C4-2B (cell line): ENCODE data around the gene ATRNL1.

Source experiments
- ZFX ChIP-seq: fragments of 450-650 bp; IDR thresholded peaks from 2 replicates; pipeline ENCODE4 v1.6.1; 2017
- TF ChIP-seq, protein P1 (sequence below): fragments of 450-650 bp; conservative IDR thresholded peaks from 2 replicates; pipeline ENCODE4 v1.5.1; 2017; ENCODE audit warnings: mild to moderate bottlenecking

DNA sequence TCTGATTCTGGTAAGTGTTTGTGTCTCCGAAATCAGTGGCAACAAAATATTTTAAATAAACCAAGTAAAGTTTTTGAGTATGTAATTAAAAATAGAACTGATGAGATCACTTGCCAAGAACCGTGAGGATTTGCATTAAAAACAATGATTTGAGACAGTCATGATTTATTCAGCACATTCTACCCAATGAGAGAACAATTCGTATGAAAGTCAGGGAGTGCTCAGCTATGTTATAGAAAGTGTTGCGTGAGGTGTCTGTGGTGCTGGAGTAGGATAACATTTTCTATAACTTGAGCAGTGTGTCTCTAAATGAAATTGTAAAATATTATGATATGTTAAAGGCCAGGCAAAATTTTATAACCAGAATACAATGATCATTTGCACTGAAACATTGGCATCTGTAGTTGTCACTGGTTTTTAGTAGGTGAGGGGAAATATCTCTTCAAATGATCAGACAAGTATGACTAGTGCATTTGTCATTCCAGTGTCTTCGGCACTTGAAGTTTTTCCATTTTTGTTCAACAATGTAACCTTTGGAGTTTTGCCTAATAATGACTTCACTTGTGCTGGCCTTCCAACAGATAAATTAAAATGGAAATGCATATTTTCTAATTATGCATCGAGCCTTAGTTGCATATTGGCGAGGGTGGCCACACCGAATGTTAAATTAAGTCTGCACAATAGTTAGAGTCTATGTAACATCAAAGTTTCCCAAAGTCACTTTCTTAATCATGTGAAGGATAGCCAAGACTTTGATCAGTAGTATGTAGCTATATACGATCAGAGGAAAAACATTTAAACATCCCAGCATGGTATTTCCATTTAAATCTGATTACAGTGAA, 844.0 kb downstream of the ATRNL1 start:
- TF ChIP-seq, protein P1, sequence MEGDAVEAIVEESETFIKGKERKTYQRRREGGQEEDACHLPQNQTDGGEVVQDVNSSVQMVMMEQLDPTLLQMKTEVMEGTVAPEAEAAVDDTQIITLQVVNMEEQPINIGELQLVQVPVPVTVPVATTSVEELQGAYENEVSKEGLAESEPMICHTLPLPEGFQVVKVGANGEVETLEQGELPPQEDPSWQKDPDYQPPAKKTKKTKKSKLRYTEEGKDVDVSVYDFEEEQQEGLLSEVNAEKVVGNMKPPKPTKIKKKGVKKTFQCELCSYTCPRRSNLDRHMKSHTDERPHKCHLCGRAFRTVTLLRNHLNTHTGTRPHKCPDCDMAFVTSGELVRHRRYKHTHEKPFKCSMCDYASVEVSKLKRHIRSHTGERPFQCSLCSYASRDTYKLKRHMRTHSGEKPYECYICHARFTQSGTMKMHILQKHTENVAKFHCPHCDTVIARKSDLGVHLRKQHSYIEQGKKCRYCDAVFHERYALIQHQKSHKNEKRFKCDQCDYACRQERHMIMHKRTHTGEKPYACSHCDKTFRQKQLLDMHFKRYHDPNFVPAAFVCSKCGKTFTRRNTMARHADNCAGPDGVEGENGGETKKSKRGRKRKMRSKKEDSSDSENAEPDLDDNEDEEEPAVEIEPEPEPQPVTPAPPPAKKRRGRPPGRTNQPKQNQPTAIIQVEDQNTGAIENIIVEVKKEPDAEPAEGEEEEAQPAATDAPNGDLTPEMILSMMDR = no peak
- no peak for TF ChIP-seq ZFX
